Muscle layer of duodenum (tissue), 2 donors: ENCODE measurements around the gene MAST4.

Source experiments
- H3K27ac ChIP-seq: one replicate; pipeline ENCODE4 v1.7.0; 2013; ENCODE audit warnings: mild to moderate bottlenecking, low read length
- H3K27me3 ChIP-seq: one replicate; pipeline ENCODE4 v1.7.0; 2013; ENCODE audit warnings: low read depth, mild to moderate bottlenecking, control low read depth, low read length
- H3K36me3 ChIP-seq, 2 donors: one replicate each; pipeline ENCODE4 v1.7.0; 2013; ENCODE audit warnings: low read length in 2 of 2, control low read depth in 1 of 2, mild to moderate bottlenecking in 1 of 2; ENCODE audit not compliant: insufficient read depth in 2 of 2, control insufficient read depth in 1 of 2
- H3K4me1 ChIP-seq, 2 donors: one replicate each; pipeline ENCODE4 v1.7.0; 2013; ENCODE audit warnings: low read length in 2 of 2, mild to moderate bottlenecking in 2 of 2, control low read depth in 1 of 2, moderate library complexity in 1 of 2; ENCODE audit not compliant: insufficient read depth in 2 of 2, control insufficient read depth in 1 of 2
- H3K4me3 ChIP-seq, 2 donors: one replicate each; pipeline ENCODE4 v1.7.0; 2013; ENCODE audit warnings: low read length in 2 of 2, low read depth in 1 of 2, mild to moderate bottlenecking in 1 of 2
- H3K9me3 ChIP-seq, 2 donors: one replicate each; pipeline ENCODE4 v1.7.0; 2013; ENCODE audit warnings: low read length in 2 of 2, control low read depth in 1 of 2, mild to moderate bottlenecking in 1 of 2; ENCODE audit not compliant: control insufficient read depth in 1 of 2
- donor health status: healthy.

The MAST4 gene

DNA sequence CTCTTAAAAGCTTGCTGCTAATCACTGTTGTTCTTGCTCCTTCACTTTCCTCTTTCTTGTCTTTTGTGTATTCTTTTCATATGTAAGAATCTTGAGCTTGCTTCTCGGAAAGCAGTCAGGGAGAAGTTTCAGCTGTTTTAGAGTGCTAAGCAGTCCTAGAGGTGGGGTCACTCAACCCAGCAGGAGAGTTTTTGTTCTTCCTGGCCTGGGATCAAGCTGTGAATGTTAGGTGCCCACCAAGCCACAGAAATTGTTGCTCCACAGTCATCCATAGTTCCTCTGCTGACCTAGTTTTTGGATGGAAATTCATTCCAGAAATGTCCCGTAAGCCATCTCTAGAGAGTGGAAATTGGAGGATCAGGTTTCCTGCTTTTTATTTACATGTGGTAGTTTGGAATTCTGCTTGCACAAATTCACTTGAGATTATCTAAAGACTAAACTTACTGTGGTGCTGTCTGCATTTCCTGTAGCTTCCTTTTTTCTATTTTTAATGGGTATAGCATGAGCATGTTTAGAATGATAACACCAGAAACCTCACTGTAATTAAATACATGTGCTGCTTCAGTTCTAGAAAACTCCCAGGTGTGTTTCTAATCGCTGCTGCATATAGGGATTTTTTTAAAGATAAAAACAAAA lies 108.7 kb downstream of the MAST4 start:
- Histone ChIP-seq H3K4me3 (no peak overlapping the region), H3K36me3 (no peaks in the 10 kb centered on the region), H3K4me1 (no peaks in the 10 kb centered on the region), H3K27ac (no peak overlapping the region), H3K27me3 (no peaks in the 10 kb centered on the region), H3K9me3 (no peaks in the 10 kb centered on the region)

DNA sequence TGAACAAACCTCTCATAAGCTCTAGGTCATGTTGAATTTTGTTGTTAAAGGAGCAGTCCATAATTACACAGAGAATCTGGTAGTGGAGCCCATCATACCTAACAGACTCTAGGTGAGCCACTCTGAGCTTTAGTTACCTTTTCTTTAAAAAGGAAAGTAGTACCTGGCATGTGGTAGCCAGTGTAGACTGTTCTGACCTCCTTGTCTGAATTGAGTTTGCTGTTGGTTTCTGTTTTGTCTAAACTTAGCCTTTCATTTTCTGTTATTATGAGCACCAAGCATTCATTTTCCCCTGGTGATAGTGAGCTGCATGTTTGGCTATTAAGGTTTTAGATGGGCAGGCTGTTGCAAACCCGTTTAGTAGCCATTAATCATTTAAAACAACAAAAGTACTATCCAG lies 112.2 kb downstream of the MAST4 start:
- H3K27ac ChIP-seq = no peak overlapping the region
- H3K36me3 ChIP-seq = no peaks in the 10 kb centered on the region
- H3K4me3 ChIP-seq = no peak overlapping the region
- peaks cover 5 to 6% of the 10 kb centered on the region in 2 donors for H3K9me3 ChIP-seq
- H3K27me3 ChIP-seq = no peaks in the 10 kb centered on the region
- no peaks in the 10 kb centered on the region for H3K4me1 ChIP-seq

DNA sequence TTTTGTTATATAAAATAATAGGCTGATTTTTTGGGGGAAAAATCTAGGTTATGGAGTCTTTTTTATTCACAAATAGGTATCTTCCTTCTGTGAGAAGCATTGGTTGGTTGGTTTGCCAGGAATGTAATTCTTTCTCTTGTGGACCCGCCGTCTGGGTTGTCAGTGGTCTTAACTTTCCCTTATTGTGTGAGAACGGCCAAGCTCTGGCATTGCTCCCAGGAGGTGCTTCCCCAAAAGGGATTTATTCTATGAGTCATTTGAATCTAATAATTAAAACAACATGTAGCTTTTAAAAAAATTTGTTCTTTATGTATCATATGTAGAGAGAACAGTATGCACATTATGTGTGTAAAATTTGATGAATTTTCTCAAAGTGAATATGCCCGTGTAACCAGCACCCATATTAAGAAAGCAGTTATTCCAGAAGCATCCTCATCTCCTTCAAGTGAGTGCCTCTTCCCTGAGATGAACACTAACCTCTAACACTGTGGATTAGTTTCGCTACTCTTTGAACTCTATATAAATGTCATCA lies 114.4 kb downstream of the MAST4 start:
- Histone ChIP-seq H3K36me3 (no peaks in the 10 kb centered on the region), H3K9me3 (peaks cover 5 to 6% of the 10 kb centered on the region in 2 donors), H3K4me3 (no peak overlapping the region), H3K27me3 (no peaks in the 10 kb centered on the region), H3K4me1 (no peaks in the 10 kb centered on the region), H3K27ac (no peak overlapping the region)

DNA sequence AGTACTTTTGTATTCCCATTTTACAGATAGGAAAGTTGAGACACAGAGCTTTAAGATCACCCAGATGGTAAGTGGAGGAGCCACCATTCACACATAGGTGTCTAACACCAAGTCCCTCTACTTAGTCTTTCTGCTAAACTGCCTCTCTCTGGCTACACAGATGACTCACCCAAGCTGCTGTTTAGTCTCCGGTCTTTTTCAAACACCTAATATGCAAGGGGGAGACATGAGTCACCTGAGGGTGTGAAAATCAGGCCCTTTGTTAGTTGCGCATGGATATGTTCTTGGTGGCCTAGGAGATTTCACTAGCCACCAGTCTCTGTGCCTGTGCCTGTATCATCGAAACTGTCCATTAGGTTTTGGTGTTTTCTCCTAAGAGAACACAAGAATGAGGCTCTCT lies 117.8 kb downstream of the MAST4 start:
- Histone ChIP-seq H3K4me1 (no peaks in the 10 kb centered on the region), H3K27me3 (no peaks in the 10 kb centered on the region), H3K9me3 (peaks cover 5 to 6% of the 10 kb centered on the region in 2 donors), H3K27ac (no peak overlapping the region), H3K4me3 (no peak overlapping the region), H3K36me3 (no peaks in the 10 kb centered on the region)

DNA sequence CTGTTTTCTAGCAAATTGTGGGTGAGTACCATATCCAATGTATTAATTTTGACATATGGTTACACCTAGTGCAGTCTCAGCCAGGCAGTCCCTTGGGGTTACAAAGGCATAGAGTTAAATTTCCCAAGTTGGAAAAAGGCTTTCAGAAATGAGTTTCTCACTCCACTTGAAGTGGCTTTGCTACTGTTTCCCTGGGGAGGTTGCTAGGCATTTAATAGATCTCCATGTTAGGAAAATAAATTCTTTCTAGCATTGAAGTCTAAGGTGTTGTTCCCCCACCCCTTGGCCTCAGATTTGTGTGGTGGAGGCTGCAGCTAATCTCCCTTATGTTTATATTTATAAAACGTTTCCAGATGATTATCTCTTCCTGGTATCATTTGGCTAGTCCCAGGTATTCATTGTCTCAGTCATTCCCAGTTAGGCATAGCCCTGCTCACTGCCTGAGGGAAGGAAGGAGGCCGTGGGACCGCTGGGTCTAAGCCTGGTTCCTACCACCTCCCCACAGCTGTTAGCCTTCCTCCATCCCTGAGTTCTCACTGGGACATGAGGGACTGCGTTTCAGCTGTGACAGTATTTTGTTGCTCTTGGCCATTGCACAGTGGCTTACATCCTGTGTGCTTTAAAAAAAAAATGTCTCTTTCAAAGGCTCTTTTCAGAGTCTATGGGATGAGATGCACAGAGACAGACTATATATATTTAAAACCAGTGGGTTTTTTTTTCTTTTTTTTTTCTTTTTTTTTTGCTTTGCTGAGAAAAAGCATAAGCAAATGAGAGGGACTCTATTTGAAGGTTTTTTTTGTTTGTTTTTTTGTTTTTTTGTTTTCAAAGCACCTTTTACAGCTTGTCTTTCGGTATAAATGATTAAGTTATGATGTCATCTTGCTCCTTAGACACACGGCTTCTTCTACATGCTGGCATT lies 121.5 kb downstream of the MAST4 start:
- Histone ChIP-seq H3K27me3 (no peaks in the 10 kb centered on the region), H3K4me3 (no peak overlapping the region), H3K4me1 (no peaks in the 10 kb centered on the region), H3K9me3 (no peaks in the 10 kb centered on the region), H3K36me3 (no peaks in the 10 kb centered on the region), H3K27ac (no peak overlapping the region)

DNA sequence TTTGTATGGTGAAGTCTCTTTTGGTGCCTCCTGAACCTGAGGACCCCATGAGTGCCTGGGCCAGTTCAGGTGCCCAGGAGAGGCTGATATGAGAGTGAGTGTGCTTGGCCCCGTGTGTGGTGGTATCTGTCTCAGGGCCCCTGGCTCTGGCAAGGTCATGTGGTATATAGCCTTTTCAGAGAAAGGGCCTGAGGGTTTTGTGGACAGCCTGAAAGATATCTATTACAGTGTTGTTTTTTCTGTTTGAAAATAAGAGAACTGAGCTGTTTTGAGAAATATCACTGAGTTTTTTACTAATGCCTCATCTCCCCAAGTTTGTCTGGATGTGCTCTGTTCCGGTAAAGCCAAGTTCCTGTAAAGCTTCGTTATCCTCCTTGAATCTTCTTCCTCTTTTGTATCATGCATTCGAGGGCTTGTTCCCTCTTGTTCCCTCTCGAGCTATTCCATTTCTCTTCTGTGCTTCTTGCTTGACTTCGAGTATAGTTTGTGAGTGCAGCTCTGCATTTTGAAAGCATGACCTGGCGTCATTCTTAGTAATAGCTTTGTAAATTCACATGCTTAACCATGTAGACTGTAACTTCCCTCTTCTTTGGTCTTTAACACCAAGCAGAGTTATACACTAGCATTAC lies 122.3 kb downstream of the MAST4 start:
- Histone ChIP-seq H3K36me3 (no peaks in the 10 kb centered on the region), H3K4me3 (no peak overlapping the region), H3K27ac (no peak overlapping the region)

DNA sequence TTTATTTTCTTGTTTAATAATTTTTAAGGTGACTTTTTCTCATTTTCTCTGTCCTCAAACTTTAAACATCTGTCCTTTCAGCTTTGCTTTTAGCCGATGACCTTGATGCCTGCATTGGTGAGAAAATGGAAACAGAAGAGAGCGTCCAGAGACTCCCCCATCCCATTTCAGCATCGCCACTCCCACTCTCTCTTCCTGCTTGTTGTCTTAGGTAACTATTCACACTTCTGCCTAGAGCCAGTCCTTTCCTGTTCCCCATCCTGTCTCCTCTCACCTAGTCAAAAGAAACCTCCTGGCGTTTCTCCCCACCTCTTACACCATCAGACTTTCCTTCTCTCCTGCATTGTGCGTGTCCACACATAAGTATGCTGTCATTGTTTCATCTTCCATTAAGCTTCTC lies 124.6 kb downstream of the MAST4 start:
- no peaks in the 10 kb centered on the region for H3K27me3 ChIP-seq
- no peaks in the 10 kb centered on the region for H3K36me3 ChIP-seq
- no peaks in the 10 kb centered on the region for H3K9me3 ChIP-seq
- H3K4me1 ChIP-seq = no peaks in the 10 kb centered on the region
- no peak overlapping the region for H3K4me3 ChIP-seq
- no peak overlapping the region for H3K27ac ChIP-seq

More for the DNA sequence above, 122.3 kb downstream of the MAST4 start:
- Histone ChIP-seq H3K4me1 (no peaks in the 10 kb centered on the region), H3K27me3 (no peaks in the 10 kb centered on the region), H3K9me3 (no peaks in the 10 kb centered on the region)

DNA sequence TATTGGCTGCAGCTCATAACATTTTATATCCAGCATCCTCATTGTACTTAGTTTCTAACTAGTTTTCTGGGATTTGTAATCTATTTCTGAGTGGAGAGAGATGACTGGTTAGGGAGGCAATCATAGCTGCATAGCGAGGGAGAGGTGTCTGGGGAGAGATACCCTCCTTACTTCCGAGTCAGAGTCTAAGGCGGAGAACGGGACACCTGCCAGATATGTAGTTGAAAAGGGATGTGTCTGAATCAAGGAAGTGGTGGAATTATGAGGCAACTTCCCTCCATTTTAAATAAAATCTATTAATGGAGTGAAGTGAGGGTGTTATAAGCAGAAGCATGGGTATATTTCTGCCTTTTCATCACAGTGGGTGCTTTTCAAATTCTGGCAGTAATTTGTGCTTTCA lies 126.5 kb downstream of the MAST4 start:
- Histone ChIP-seq H3K27me3 (no peaks in the 10 kb centered on the region), H3K4me3 (no peak overlapping the region), H3K4me1 (no peaks in the 10 kb centered on the region), H3K9me3 (no peaks in the 10 kb centered on the region), H3K36me3 (no peaks in the 10 kb centered on the region), H3K27ac (no peak overlapping the region)

DNA sequence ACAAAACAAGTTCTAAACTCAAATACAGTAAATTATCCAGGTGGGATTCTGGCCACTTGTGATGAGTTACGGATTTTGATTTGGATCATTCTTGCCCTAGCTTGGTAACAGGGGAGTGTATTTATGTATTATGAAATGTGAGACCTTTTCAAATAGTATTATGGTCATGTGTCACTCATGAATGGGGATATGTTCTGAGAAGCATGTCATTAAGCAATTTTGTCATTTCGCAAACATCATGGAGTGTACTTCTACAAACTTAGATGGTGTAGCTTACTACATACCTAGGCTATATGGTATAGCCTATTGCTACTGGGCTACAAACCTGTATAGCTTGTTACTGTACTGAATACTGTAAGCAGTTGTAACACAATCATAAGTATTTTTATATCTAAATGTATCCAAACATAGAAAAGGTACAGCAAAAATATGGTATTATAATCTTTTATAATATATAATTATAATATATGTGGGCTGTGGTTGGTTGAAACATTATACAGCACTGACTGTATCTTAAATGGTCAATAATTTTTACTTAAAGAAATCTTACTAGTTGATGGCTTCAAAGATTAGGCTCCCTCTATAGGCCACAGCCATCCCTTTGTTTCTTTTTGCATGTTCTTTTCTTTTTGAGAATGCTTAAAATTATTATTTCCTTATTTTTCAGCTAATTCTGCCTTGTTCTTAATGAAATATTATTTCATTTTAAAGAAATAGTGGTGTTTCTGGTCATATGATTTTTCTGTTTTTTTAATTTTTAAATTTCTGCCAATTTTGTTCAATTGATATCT lies 128.4 kb downstream of the MAST4 start:
- Histone ChIP-seq H3K9me3 (no peaks in the 10 kb centered on the region), H3K4me1 (no peaks in the 10 kb centered on the region), H3K4me3 (no peak overlapping the region), H3K27me3 (no peaks in the 10 kb centered on the region), H3K36me3 (no peaks in the 10 kb centered on the region), H3K27ac (no peak overlapping the region)

DNA sequence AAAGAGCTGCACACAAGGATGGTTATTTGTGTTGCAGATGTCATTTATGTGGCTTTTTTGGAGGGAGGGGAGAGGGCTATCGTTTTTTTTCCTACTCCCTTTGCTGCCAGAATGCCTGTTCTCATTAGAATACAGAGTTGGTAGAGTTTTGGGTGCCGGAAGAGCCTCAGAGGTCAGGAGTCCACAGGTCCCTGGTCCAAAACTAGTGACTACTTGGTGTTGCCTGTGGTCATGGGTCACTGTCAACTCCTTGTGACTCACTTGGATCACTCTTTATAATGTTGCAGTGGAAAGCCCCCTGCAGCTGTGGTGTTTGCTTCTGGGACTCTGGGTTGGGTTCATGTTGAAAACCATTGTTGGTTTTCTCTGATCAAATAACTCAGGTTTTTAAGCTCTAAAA lies 131.4 kb downstream of the MAST4 start:
- Histone ChIP-seq H3K9me3 (no peaks in the 10 kb centered on the region), H3K4me3 (no peak overlapping the region), H3K27ac (no peak overlapping the region)

DNA sequence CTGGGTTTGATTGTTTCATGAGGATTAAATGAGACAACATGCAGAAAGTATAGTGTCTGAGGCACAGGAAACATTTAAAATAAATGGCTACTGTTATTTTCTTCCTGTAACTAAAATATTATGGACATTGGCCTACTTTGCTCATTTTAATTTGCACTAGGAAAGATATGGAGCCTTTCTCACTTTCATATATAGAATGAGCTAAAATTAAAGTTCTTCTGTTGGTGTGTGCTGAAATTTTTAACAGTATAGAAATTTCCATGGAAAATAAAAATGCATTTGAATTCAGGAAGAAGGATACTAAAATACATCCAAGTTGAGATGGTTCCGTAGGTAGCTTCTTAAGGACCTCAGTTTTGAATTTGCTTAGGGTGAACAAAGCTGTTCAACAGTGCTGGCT lies 131.9 kb downstream of the MAST4 start:
- Histone ChIP-seq H3K4me1 (no peaks in the 10 kb centered on the region), H3K27me3 (no peaks in the 10 kb centered on the region), H3K36me3 (no peaks in the 10 kb centered on the region), H3K4me3 (no peak overlapping the region), H3K9me3 (no peaks in the 10 kb centered on the region), H3K27ac (no peak overlapping the region)

More for the DNA sequence above, 131.4 kb downstream of the MAST4 start:
- Histone ChIP-seq H3K4me1 (no peaks in the 10 kb centered on the region), H3K36me3 (no peaks in the 10 kb centered on the region), H3K27me3 (no peaks in the 10 kb centered on the region)
